Neural cell (in vitro differentiated cells): ENCODE results near the gene HEBP1.

Source experiments
- CTCF ChIP-seq: fragments of 450-650 bp; IDR thresholded peaks from 2 replicates; pipeline ENCODE4 v1.5.1; 2014; ENCODE audit warnings: antibody characterized with exemption, mild to moderate bottlenecking, moderate library complexity; ENCODE audit not compliant: poor library complexity, severe bottlenecking
- EP300 ChIP-seq: fragments of 450-650 bp; conservative IDR thresholded peaks from 2 replicates; pipeline ENCODE4 v1.6.1; 2014; ENCODE audit warnings: antibody characterized with exemption, mild to moderate bottlenecking, moderate library complexity; ENCODE audit not compliant: poor library complexity, severe bottlenecking
- EZH2 ChIP-seq: fragments of 200-600, 300-800 bp; shearing (Covaris generic), sonication (generic); IDR thresholded peaks from 2 replicates; pipeline ENCODE4 v1.6.1; 2014; ENCODE audit warnings: antibody characterized with exemption, low read length, borderline replicate concordance, mild to moderate bottlenecking; ENCODE audit not compliant: insufficient read depth, poor library complexity, severe bottlenecking
- RAD21 ChIP-seq: fragments of 450-650 bp; conservative IDR thresholded peaks from 2 replicates; pipeline ENCODE4 v1.6.1; 2014; ENCODE audit warnings: antibody characterized with exemption, mild to moderate bottlenecking, moderate library complexity
- TAF1 ChIP-seq: IDR thresholded peaks from 2 replicates; pipeline ENCODE4 v1.6.1; 2012; ENCODE audit warnings: low read depth

- TF ChIP-seq RAD21, result no peak
- no peak for TF ChIP-seq CTCF
- no peak for TF ChIP-seq EZH2
- TF ChIP-seq TAF1, result no peak
- no peak for TF ChIP-seq EP300
Measured at GRCh38 chr12:13032164-13032563, 32.1 kb upstream of the HEBP1 start.
